ENCODE data around the gene TP63.
"Not testable (repeated sequence)": the region's sequence is repeated elsewhere in the genome, so short reads cannot be mapped to it uniquely, and the experiment has no call there.

TP63 gene

DNA sequence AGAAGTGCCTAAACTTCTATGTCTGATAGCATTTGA, at the start of gene TP63:
TP63 (plus strand) TSS at position 17 of the 36 bp plus-strand sequence. CDS start 127 bp downstream, outside the sequence.
- DNase-seq (ENCODE audit: low read depth): no peak

DNA sequence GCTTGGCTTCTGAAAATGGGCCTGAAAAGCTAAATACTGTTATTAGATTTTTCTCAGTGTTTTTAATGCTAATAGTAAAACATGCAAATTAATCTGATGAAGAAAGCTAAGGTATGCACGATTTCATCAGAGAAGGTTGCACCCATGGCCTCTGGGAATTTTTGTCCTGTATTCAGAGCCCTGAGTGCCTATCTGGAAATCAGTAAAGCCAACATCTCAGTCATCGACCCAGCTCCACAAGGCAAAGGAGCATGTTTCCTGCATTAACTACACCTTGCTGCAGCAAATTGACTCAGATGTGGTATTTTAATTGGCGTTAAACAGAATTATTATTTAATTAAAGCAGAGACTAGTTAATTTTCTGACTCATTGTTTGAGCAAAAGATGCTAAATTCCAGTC, 49.0 kb upstream of the TP63 start:
- no peak for DNase-seq (ENCODE audit: low read depth)

DNA sequence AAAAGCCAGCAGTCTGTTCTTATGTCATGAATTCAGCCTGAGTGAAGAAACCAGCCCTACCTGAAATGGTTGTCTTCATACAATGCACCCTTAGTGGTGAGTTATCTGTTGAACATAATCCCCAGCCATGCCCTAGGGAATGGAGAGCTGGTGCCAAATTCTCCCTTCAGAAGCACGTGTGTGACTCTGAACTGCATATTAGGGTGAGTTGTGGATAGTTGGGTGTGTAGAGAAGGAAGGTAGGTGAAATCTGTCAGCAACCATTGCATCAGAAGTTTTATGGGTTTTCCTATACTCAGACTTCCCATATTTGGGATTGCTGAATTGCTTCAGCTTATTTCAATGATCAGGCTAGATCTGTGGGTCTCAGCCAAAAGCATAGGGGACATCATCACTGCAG, 46.5 kb upstream of the TP63 start:
- DNase-seq (ENCODE audit: low read depth): no peak

DNA sequence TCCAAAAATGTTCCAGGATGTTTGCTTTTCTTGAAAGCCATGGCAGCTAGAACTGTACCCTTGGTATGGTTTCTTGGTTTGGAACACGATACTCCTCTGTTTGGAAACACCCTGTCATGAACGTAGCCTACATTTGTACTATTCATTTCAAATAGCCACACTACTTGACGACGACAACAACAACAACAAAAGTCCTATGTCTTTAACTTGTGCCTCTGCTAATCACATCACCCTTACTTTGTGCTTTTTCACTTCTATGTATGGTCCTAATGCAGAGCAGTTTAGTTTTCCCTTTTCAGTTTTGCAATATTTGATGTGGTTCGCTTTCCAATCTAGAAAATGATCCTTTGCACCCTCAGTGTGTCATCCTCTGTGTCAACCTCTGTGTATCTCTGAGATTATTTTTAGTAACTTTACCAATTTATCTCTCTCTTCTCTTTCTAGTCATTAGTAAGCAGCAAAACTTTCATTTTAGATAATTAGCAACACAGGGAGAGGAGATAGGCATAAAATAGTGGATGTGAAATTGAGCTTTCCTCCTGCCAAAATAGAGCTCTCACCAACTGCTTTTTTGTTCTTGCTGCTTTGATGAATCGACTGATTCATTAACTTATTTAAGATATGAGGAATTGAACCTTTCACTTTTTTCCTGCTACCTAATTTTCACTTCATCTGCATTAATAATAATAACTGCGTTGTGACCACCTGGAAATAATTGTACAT, 44.1 kb upstream of the TP63 start:
- DNase-seq (ENCODE audit: low read depth): no peak

DNA sequence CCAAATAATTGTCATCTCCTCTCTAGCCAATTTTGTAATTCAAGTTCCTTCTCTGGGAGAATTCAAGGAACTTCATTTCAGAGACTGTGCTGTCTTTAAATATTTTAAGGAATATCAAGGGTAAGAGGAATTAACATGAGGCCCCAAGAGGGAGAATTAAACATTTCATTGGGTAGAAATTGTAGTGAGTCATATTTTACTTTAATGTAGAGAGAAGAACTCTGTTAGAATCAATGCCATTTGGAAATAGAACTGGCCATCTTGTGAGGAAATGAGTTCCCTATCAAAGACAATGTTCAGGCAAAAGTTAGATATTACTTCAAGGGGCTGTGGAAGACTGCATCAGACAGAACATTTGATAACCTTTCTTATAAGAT, 43.5 kb upstream of the TP63 start:
- DNase-seq (ENCODE audit: low read depth): no peak

DNA sequence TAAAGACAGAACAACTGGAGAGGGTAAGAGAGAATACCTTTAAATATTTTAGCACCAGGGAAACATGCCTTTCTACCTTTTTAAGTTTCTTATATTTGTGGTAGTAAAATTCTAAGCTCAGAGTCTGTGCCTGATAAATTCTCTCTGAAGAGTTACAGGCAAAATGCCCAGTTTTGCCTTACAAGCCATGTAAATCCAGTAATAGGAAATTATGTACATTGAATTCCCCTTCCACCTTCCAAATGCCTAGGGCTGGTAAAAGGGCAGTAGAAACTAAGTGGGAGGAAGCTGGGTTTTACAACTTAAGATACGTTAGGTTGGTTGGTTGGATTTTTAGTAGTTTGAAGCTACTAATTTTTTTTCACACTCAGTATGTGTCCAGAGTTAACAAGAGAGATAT, 43.1 kb upstream of the TP63 start:
- DNase-seq (ENCODE audit: low read depth): no peak

DNA sequence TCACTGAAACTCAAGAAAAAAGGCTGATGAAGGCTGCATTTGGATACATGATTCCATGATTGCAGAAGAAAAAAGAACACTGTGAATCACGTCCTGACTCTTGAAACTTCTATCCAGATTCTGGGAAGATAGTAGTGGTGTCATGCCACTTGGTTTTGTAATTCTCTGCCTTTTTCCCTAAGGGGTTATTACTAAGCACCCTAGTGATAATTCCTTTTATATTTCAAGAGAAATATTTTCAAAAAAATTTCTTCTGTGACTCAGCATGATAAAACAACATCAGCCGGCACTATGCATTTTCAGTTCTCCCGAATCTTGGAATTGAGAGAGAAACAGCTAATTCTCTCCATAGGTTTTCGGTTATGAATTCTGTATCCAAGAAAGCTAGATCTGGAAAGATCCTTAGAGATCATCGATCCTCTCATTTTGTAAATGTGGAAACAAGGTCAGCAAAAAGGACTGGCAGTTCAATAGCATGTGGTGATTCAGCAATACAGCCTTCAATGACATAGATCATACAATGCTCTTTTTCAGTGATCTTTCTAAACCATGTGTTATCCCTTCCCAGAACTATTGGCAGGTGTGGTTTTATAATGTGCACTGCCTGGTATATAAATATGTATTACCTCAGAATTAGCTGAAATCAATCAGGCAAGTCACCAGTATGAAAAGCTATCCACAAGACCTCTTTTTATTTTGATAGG, 42.6 kb upstream of the TP63 start:
- DNase-seq (ENCODE audit: low read depth): no peak

DNA sequence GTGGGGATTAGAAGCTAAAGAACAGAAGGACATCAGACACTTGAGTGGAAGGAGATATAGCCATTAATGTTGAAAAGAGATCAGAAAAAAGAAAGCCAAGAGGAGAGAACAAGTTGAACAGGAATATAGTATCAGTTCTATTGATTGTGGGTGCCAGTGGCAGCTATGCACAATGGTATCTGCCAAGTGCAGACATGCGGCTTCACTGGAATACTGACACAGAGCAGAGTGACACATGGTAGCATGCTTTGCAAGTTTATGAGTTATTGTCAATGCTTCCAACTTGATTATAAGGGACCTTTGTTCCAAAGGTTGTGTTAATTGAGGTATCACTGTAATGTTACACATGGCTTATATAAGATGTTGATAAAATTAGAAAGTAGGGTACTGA, 42.0 kb upstream of the TP63 start:
- DNase-seq (ENCODE audit: low read depth): no peak

DNA sequence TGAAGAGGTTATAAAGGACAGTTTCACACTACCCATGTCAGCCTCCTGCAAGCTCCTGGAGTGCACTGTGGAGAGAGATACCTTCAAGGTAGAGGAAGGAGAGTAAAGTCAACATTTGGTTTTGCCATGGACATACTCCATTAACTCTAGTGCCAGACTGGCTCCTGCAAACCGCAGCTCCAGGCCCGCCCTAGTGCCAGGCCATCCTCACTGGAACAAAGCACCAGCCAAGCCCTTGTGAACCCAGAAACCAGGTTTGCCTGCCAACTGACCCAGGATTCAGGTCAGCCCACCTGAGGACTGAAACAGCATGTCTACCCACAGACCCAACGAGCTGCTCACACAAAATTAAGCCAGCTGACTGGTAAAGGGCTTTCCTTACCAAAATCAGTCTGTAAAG, 41.0 kb upstream of the TP63 start:
- no peak for DNase-seq (ENCODE audit: low read depth)

DNA sequence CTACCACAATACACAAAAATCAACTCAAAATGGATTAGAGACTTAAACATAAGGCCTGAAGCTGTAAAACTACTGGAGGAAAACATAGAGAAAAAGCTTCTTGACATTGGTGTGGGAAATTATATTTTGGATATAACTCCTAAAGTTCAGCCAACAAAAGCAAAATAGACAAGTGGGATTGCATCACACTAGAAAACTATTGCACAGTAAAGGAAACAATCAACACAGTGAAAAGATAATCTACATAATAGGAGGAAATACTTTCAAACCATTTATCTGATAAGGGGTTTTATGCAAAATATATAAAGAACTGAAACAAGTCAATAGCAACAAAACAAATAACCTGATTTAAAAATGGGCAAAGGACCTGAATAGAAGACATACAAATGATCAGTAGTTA, 37.6 kb upstream of the TP63 start:
- no peak for DNase-seq (ENCODE audit: low read depth)

DNA sequence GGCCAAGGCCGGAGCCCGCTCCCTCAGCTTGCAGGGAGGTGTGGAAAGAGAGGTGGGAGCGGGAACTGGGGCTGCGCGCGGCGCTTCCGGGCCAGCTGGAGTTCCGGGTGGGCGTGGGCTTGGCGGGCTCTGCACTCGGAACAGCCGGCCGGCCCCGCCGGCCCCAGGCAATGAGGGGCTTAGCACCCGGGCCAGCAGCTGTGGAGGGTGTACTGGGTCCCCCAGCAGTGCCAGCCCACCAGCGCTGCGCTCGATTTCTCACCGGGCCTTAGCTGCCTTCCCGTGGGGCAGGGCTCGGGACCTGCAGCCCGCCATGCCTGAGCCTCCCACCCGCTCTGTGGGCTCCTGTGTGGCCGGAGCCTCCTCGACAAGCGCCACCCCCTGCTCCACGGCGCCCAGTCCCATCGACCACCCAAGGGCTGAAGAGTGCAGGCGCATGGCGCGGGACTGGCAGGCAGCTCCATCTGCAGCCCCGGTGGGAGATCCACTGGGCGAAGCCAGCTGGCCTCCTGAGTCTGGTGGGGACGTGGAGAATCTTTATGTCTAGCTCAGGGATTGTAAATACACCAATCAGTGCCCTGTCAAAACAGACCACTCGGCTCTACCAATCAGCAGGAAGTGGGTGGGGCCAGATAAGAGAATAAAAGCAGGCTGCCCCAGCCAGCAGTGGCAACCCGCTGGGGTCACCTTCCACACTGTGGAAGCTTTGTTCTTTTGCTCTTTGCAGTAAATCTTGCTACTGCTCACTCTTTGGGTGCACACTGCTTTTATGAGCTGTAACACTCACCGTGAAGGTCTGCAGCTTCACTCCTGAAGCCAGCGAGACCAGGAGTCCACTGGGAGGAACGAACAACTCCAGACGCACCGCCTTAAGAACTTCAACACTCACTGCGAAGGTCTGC, 34.9 kb upstream of the TP63 start:
- DNase-seq (ENCODE audit: low read depth): not testable (repeated sequence)

DNA sequence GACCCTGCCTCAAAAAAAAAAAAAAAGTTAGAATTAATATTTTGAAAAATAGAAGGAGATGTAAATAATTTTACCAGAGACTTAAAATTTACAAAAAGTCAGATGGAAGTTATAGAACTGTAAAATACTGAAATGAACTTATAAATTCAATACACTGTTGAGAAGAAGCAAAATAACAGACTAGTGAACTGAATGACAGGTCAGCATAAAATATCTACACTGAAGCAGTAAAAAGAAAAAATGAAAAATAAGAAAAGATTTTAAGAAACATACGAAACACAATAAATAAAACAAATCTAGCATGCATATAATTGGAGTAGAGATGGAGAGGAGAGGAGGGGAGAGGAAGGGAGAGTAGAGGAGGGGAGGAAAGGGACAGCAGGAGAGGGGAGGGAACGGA, 33.3 kb upstream of the TP63 start:
- DNase-seq (ENCODE audit: low read depth): no peak

DNA sequence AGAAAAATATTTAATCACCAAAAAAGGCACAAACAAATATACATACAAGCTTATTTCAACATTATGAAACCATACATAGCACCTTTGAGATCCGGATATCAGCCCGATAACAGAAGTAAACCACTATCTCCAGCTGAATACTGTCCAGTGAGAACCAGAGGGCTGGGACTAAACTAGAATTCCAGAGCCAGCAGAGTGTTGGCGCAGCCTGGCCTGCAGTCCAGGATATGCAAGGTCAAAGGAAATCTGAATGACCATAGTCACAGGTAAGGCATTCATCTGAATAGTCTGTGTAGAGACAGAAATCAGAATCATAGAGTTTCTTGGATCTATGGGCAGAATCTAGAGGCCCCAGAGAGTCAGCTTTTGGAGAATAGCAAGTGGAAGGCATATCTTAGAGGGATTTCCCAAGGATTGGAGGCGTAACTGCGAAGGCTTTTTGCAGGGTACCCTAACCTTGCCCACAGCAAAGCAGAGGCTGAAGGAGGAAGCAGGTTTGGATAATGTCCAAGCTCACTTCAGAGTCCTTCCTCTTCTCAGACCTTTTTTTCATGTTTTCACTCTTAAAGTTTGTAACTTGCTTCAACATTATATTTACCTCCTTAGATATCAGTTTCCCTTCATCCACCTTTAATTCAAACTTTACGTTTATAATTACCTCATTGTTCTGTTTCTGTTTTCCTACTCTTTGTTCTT, 32.5 kb upstream of the TP63 start:
- DNase-seq (ENCODE audit: low read depth): no peak

DNA sequence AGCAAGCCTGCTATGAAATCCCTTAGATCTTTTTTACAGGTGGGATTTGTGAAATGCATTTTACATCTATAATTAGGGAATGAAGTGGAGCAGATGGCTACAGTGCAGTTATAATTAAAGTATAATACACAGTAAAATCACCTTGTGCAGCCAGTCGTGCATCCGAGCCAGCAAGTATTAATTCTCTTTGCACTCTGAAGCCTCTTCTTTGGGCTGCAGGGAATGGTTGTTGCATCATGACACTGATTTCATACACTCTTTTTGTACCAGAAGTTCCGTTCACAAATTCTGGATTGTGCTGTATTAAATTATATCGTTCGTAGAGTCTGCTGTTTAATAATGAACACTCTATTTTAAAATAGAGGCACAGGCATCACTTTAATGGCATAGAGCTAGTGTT, 28.7 kb upstream of the TP63 start:
- DNase-seq (ENCODE audit: low read depth): no peak

DNA sequence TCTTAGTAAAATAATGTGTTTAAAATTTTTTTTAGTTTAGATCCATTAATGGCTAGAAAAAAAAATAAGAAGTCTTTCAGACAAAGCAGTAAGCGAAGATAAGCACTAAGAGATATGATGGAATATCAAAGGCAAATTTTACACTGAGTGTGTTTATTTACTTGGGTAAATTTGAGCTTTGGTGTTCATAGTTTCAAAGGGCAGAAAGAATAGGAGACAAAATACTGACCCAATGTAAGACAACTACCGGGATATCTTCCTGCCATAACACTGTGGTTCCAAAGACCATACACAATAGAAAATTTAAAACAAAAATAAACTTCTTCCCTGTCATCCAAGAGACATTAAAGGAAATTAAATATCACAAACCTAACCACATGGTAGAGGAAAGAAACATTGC, 25.5 kb upstream of the TP63 start:
- no peak for DNase-seq (ENCODE audit: low read depth)

DNA sequence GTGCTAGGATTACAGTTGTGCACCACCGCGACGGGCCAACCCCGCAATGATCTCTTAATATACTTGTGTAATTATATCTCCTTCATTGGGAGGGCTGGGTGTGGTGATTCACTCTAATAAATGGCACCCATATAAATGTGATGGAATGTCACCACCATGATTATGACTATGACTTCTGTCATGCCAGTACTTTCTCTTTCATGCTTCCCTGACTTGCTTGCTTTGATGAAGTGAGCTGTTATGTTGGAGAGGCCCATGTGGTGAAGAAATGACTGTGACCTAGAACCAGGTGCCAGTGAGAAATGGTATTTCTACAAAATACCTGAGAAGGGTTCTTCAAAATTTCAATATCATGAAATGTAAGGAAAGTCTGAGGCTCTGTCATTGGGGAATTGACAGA, 24.4 kb upstream of the TP63 start:
- no peak for DNase-seq (ENCODE audit: low read depth)

DNA sequence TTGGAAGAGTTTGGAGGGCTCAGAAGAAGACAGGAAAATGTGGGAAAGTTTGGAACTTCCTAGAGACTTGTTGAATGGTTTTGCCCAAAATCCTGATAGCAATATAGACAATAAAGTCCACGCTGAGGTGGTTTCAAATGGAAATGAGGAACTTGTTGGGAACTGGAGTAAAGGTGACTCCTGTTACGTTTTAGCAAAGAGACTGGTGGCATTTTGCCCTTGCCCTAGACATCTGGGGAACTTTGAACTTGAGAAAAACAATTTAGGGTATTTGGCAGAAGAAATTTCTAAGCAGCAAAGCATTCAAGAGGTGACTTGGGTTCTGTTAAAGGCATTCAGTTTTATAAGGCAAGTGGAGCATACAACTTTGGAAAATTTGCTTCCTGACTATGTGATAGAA, 18.5 kb upstream of the TP63 start:
- DNase-seq (ENCODE audit: low read depth): not testable (repeated sequence)

DNA sequence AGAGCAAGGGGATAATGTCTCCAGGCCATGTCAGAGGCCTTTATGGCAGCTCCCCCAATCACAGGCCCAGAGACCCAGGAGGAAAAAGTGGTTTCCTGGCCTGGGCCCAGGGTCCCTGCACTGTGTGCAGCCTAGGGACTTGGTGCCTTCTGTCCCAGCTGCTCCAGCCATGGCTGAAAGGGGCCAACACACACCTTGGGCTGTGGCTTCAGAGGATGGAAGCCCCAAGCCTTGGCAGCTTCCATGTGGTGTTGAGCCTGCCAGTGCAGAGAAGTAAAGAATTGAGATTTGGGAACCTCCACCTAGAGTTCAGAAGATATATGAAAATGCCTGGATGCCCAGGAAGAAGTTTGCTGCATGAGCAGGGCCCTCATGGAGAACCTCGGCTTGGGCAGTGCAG, 18.1 kb upstream of the TP63 start:
- DNase-seq (ENCODE audit: low read depth): no peak

DNA sequence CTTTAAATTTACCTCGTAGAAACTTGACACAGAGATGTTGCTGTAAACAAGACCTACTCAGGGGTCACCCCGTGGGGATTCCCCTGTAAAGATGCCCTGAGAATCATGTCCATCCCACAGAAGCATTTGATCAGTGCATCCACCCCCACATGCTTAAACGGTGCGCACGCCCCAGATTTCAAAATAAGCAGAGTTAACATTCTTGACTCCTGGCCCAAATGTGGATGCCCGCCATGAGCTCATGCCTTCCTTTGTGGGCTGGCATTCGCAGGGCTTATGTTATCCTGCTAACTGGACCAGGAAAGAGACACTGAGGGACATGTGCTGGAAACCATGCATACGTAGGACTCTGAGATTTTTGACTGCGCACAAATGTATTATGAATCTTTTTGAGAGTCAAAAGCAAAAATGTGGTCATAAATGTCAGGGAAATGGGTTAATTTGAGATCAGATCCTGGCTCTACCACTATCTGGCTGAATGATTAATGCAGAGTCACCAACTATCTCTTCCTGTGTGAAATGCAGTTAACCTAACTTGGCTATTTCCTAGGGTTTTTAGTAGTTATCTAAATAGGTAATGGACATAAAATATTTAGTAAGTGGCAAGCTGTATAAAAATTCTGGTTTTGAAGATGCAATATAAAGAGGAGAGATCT, 9.1 kb upstream of the TP63 start:
- DNase-seq (ENCODE audit: low read depth): no peak

DNA sequence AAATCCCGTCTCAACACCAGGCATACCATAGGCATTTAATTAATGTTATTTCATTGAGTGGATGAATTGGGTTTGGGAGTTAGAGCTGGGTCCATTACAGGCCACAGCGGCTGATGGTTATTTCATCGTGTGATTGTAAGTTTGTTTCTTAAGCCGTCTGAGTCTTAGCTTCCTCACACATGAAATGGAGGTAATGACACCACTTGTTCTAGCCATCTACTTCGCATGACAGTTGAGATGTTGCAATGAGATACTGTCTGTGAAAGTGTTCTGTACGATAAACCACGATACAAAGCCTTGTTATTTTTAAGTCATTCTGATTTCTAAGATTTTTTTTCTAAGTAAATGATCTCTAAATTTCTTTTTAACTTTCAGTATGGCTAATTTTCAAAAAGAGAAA, 8.6 kb upstream of the TP63 start:
- no peak for DNase-seq (ENCODE audit: low read depth)

DNA sequence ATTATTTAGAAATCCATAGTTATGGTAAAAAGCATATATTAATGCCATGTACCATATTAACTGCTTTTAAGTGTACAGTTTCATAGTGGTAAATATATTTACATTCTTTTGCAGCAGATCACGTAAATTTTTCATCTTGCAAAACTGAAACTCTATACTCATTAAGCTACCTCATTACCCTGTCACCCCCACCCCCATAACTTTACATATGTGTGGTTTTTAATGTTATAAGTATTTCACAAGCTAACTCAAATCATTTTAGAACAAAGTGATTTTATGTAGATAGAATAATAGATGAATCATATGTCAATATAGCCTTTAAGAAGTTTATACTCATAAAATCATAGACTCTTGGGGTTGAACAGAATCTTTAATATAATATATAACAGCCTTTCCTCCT, 7.1 kb upstream of the TP63 start:
- DNase-seq (ENCODE audit: low read depth): no peak

DNA sequence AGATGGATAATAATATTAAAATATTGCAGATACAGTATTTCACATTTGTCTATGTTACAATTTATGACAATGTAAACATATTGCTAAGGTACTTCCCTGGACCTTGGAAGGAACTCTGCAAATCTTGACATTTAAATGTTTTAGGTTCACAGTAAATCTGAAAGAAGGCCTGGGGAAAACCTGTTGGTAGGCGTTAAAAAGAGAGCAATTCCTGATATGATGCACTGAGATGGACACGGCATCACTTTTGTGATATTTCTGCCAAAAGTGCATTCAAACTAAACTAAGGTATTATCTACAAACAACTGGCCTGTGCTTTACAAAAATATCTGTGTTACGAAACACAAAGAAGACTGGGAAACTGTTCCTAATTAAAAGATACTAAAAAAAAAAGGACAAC, 6.1 kb upstream of the TP63 start:
- DNase-seq (ENCODE audit: low read depth): no peak

DNA sequence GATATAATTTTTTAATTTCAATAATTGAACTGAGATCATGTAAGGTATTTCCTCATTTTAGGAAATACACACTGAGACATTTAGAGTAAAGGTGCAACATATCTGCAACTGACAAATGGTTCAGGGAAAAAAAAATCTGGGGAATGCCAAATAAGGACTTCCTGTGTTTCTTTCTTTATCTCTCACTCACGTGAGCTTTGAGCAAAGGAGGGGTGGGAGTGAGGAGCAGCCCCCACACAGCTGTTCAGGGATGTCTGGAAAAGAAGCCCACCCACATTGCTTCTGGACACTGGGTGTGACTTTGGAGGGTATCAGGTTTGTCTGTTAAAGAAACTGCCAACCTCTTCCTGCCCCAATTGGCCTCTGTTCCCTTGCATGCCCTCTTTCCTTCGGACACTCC, 5.6 kb upstream of the TP63 start:
- DNase-seq (ENCODE audit: low read depth): no peak
